MCF 10A (cell line): ENCODE measurements around the gene IL25. TPM values are rescaled to one million over a fixed set of nuclear protein-coding genes. Genes with fewer than 3 reads are reported as not detected.

Experiments
- BruUV-seq: library from RNA; stranded (reverse); fragments of 400-500 nt; replicated peaks from 2 replicates; lab custom pipeline; 2021; lab: Mats Ljungman, UMichigan
- CTCF ChIA-PET: fragments of 300-600 bp; sonication (Branson Sonifier 250); formaldehyde crosslinking; extraction: SDS; loops from one replicate; lab custom pipeline; 2021; ENCODE audit warnings: antibody characterized with exemption, inconsistent platforms; lab: Yijun Ruan, JAX
- POLR2A ChIA-PET: fragments of 300-600, 350-650 bp; sonication (Branson Sonifier 250); formaldehyde crosslinking; extraction: SDS; loops from one replicate; lab custom pipeline; 2020; ENCODE audit warnings: antibody characterized with exemption, inconsistent platforms; lab: Yijun Ruan, JAX
- DNase-seq: peaks from one replicate; pipeline ENCODE4 v3.0.0-alpha.2; 2018; ENCODE audit not compliant: unreplicated experiment
- H3K27ac Mint-ChIP-seq: one replicate; pipeline ENCODE4 v1.8.0; 2022; ENCODE audit warnings: mild to moderate bottlenecking, low read depth, mixed read lengths; ENCODE audit not compliant: unreplicated experiment
- H3K27me3 Mint-ChIP-seq: one replicate; pipeline ENCODE4 v1.8.0; 2022; ENCODE audit warnings: mixed read lengths; ENCODE audit not compliant: insufficient read depth, unreplicated experiment
- H3K36me3 Mint-ChIP-seq: one replicate; pipeline ENCODE4 v1.8.0; 2022; ENCODE audit warnings: mild to moderate bottlenecking, moderate library complexity, mixed read lengths; ENCODE audit not compliant: insufficient read depth, unreplicated experiment
- H3K4me1 Mint-ChIP-seq: one replicate; pipeline ENCODE4 v1.8.0; 2022; ENCODE audit warnings: mixed read lengths; ENCODE audit not compliant: insufficient read depth, unreplicated experiment
- H3K4me3 Mint-ChIP-seq: one replicate; pipeline ENCODE4 v1.8.0; 2022; ENCODE audit warnings: mild to moderate bottlenecking, moderate library complexity, mixed read lengths; ENCODE audit not compliant: unreplicated experiment
- H3K9me3 Mint-ChIP-seq: one replicate; pipeline ENCODE4 v1.8.0; 2022; ENCODE audit warnings: mixed read lengths; ENCODE audit not compliant: unreplicated experiment
- CTCF ChIP-seq: fragments of 200-600 bp; IDR thresholded peaks from one replicate; pipeline ENCODE4 v1.8.0; 2022; ENCODE audit warnings: antibody characterized with exemption, mild to moderate bottlenecking; ENCODE audit not compliant: unreplicated experiment
- intact Hi-C: fragments of 100-400 bp; cut with micrococcal nuclease; formaldehyde crosslinking; loops from 2 replicates; pipeline ENCODE4 v1.14.1; 2022
- total RNA-seq: library from RNA; stranded (reverse); gene quantifications from 2 replicates; pipeline ENCODE4 v1.2.3, GENCODE V29; 2022

Gene IL25
- total RNA-seq, 1 experiment from 2014 or later, result not detected

GRCh38 chr14:23380197-23380914, 7.7 kb downstream of the IL25 start:
- TF ChIP-seq CTCF, result no peak
- CTCF ChIA-PET, result interaction anchor here (0.5 to 5.4 kb wide), 52 partner anchors 11 to 1462 kb away, joined by 3 to 74 read pairs (median 4); partner anchors contain the start of genes C14orf119, MYH7, PABPN1 and SLC22A17
- Mint-ChIP-seq H3K27me3 (peaks cover 74% of the 10 kb centered on the region), H3K36me3 (no peaks in the 10 kb centered on the region), H3K4me1 (no peaks in the 10 kb centered on the region), H3K27ac (no peak overlapping the region), H3K9me3 (no peaks in the 10 kb centered on the region), H3K4me3 (no peak overlapping the region)
- POLR2A ChIA-PET, result interaction anchor here (0.7 to 1.6 kb wide), 3 partner anchors 51 to 114 kb away, joined by 3 to 4 read pairs (median 4); no protein-coding TSS in a partner anchor
- DNase-seq, result no peak
- BruUV-seq, result no TSS peak
- intact Hi-C loops, result loop anchor here (1.0 to 5.0 kb wide), 3 partner anchors 52 to 263 kb away; partner anchors contain the start of gene CEBPE

GRCh38 chr14:23380976-23381375, 8.4 kb downstream of the IL25 start:
- ChIA-PET POLR2A (no interaction called here), CTCF (interaction anchor here (0.5 to 5.4 kb wide), 31 partner anchors 11 to 1461 kb away, joined by 3 to 74 read pairs (median 6); partner anchors contain the start of genes C14orf119 and MYH7)
- no TSS peak for BruUV-seq
- Mint-ChIP-seq H3K4me1 (no peaks in the 10 kb centered on the region), H3K36me3 (no peaks in the 10 kb centered on the region), H3K9me3 (no peaks in the 10 kb centered on the region), H3K27ac (no peak overlapping the region), H3K27me3 (peaks cover 80% of the 10 kb centered on the region), H3K4me3 (no peak overlapping the region)
- intact Hi-C loops, result loop anchor here (1.0 to 5.0 kb wide), 3 partner anchors 53 to 264 kb away; partner anchors contain the start of gene CEBPE
- TF ChIP-seq CTCF, result no peak
- DNase-seq, result no peak

GRCh38 chr14:23381871-23382270, 9.3 kb downstream of the IL25 start:
- BruUV-seq, result no TSS peak
- no peak for TF ChIP-seq CTCF
- Mint-ChIP-seq H3K4me1 (no peaks in the 10 kb centered on the region), H3K9me3 (no peaks in the 10 kb centered on the region), H3K27ac (no peak overlapping the region), H3K4me3 (no peak overlapping the region), H3K27me3 (peaks cover 85% of the 10 kb centered on the region), H3K36me3 (no peaks in the 10 kb centered on the region)
- ChIA-PET POLR2A (interaction anchor here (1.2 kb wide), 1 partner anchor 55 kb away, joined by 3 read pairs; no protein-coding TSS in a partner anchor), CTCF (interaction anchor here (0.6 to 5.4 kb wide), 7 partner anchors 10 to 536 kb away, joined by 3 to 74 read pairs (median 5); no protein-coding TSS in a partner anchor)
- no peak for DNase-seq
- intact Hi-C loops, result loop anchor here (5.0 kb wide), 1 partner anchor 265 kb away; the partner anchor contains the start of gene CEBPE

GRCh38 chr14:23382276-23382675, 9.7 kb downstream of the IL25 start:
- no peaks in the 10 kb centered on the region for H3K4me1 Mint-ChIP-seq
- no peak for TF ChIP-seq CTCF
- DNase-seq, result no peak
- no peak overlapping the region for H3K4me3 Mint-ChIP-seq
- ChIA-PET CTCF (interaction anchor here (0.6 to 5.4 kb wide), 5 partner anchors 11 to 536 kb away, joined by 3 to 62 read pairs (median 3); no protein-coding TSS in a partner anchor), POLR2A (interaction anchor here (1.2 kb wide), 1 partner anchor 55 kb away, joined by 3 read pairs; no protein-coding TSS in a partner anchor)
- no peaks in the 10 kb centered on the region for H3K36me3 Mint-ChIP-seq
- intact Hi-C loops, result loop anchor here (5.0 kb wide), 1 partner anchor 265 kb away; the partner anchor contains the start of gene CEBPE
- BruUV-seq, result no TSS peak
- no peak overlapping the region for H3K27ac Mint-ChIP-seq
- H3K9me3 Mint-ChIP-seq, result no peaks in the 10 kb centered on the region
- peaks cover 85% of the 10 kb centered on the region for H3K27me3 Mint-ChIP-seq
